ENCODE results near the gene PTPN7. TPM values are rescaled to one million over a fixed set of nuclear protein-coding genes. Genes with fewer than 3 reads are reported as not detected.
"Not testable (repeated sequence)": the region's sequence is repeated elsewhere in the genome, so short reads cannot be mapped to it uniquely, and the experiment has no call there.

The PTPN7 gene
- total RNA-seq, 4 donors from 2014 or later: 0.42 to 2.7 (median 0.60) TPM; not detected in 1

DNA sequence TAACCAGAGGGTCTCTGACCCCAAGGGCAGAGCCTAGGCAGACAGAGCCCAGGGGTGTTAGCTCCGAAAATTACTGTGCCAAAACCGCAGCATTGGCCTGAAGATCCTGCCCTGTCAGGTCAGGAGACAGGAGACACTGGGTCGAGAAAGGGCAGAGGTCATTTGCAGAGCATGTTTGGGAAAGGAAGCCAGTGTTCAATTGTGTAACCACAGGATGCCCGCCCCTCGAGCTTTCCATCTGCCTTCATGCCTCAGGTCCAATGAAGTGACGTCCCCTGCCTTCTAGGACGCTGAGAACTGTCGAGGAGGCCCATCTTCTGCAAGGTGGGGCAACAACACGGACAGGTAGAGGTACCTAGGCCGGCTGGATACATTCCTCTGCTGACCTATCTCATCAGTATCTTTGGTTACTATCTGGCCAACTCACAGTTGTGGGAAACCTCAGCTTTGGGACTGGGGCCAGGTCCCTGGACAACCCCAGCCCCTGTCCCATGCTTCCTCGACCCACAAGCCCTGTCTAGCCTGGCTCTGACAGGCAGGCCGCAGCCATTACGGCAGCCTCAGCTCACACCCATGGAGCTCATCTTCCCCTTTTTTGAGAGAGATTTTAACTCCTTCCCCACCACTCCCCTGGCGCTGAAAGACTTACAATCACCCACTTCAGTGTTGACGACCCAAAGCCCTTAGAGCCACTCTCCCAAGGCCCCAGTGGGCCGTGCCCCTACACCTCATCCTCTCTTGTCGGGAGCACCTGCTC lies 17.2 kb downstream of the PTPN7 start:
- Histone ChIP-seq H3K36me3 (peaks cover 7% of the 10 kb centered on the region), H3K4me1 (peaks cover 35% of the 10 kb centered on the region), H3K27me3 (no peaks in the 10 kb centered on the region), H3K27ac (peak overlapping the region; percentile 93), H3K4me3 (peak overlapping the region; percentile 77), H3K9me3 (no peaks in the 10 kb centered on the region)
- WGBS: under 1% methylated on average over 12 of the region's 17 CpGs
- DNase-seq (ENCODE audit: low spot score in 2 of 2): no peak
- TF ChIP-seq POLR2AphosphoS5 (IDR thresholded peaks at IDR 0.05): no peak
- no peak for TF ChIP-seq EP300 (IDR thresholded peaks at IDR 0.05)
- TF ChIP-seq, protein P1, sequence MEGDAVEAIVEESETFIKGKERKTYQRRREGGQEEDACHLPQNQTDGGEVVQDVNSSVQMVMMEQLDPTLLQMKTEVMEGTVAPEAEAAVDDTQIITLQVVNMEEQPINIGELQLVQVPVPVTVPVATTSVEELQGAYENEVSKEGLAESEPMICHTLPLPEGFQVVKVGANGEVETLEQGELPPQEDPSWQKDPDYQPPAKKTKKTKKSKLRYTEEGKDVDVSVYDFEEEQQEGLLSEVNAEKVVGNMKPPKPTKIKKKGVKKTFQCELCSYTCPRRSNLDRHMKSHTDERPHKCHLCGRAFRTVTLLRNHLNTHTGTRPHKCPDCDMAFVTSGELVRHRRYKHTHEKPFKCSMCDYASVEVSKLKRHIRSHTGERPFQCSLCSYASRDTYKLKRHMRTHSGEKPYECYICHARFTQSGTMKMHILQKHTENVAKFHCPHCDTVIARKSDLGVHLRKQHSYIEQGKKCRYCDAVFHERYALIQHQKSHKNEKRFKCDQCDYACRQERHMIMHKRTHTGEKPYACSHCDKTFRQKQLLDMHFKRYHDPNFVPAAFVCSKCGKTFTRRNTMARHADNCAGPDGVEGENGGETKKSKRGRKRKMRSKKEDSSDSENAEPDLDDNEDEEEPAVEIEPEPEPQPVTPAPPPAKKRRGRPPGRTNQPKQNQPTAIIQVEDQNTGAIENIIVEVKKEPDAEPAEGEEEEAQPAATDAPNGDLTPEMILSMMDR (IDR thresholded peaks at IDR 0.05): no peak
- TF ChIP-seq POLR2A (IDR thresholded peaks at IDR 0.05): no peak

DNA sequence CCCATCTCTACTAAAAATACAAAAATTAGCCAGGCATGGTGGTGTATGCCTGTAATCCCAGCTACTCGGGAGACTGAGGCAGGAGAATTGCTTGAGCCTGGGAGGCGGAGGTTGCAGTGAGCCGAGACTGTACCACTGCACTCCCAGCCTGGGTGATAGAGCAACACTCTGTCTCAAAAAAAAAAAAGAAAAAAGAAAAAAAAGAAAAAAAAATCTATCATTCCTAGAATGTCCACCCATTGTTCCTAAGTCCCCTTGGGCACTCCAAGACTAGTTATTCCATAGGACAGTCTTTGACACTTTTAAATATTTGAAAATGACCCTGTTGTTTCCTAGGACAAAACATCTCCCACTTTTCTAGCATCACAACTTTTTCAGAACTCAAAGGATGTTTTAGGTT lies 18.9 kb downstream of the PTPN7 start:
- H3K4me1 ChIP-seq: peaks cover 35% of the 10 kb centered on the region
- H3K27ac ChIP-seq; H3K4me3 ChIP-seq; H3K27me3 ChIP-seq; DNase-seq (ENCODE audit: low spot score in 2 of 2); H3K9me3 ChIP-seq: not testable (repeated sequence)
- H3K36me3 ChIP-seq: peaks cover 22% of the 10 kb centered on the region
- WGBS: 84% methylated on average over 3 of the region's 3 CpGs

DNA sequence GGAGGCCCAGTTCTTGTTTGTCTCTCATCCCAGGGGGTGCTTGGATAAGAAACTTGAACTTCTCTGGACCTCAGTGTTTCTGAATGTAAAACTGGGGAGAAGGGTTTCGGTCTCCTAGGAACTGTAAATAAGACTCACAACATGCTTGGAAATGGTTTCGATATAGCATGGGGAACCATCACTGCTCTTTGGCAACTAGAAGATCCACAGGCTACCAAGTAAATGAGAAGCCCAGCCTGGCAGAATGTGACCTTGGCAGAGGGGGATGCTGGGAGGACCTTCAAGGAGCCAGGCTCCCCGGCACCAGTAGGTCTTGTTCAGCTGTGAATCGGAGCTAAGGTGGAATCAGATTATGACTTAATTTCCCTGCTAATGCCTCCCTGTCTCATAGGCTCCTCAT lies 19.6 kb downstream of the PTPN7 start:
- WGBS: 83% methylated on average over 4 of the region's 4 CpGs
- Histone ChIP-seq H3K4me1 (peaks cover 34% of the 10 kb centered on the region), H3K4me3 (no peak overlapping the region), H3K36me3 (peaks cover 25% of the 10 kb centered on the region), H3K27me3 (no peaks in the 10 kb centered on the region), H3K27ac (no peak overlapping the region), H3K9me3 (no peaks in the 10 kb centered on the region)
- TF ChIP-seq, protein P1 (IDR thresholded peaks at IDR 0.05): no peak
- TF ChIP-seq POLR2A (IDR thresholded peaks at IDR 0.05) (no peak), POLR2AphosphoS5 (IDR thresholded peaks at IDR 0.05) (no peak), EP300 (IDR thresholded peaks at IDR 0.05) (no peak)
- DNase-seq (ENCODE audit: low spot score in 2 of 2): no peak

DNA sequence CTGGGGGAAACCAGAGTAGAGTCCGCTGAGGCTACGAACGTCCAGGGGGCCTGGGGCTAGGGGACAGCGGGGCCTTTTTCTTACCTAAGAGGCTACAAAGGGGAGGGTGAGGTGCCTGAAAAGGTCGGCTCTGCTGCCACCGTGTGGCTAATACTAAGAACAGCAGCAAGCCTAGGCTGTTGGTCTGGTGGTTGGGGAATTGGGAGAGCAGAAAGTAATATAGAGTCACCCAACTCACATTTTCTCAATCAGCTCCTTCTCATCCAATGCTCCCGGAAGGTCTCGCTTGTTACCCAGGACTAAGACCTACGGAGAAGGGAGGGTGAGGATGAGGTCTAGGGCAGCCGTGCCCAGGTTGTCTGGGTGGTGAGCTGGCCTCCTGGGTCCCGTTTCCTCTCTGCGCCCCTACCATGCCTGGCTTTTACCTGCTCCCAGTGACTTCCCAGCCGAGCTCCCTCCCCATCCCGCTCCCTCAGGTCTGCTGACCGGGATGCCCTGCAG lies 25.1 kb downstream of the PTPN7 start:
- Histone ChIP-seq H3K27me3 (no peaks in the 10 kb centered on the region), H3K9me3 (no peaks in the 10 kb centered on the region), H3K27ac (peak overlapping the region; percentile 93), H3K36me3 (peaks cover 41% of the 10 kb centered on the region), H3K4me3 (no peak overlapping the region), H3K4me1 (peaks cover 51% of the 10 kb centered on the region)
- DNase-seq (ENCODE audit: low spot score in 2 of 2): no peak
- 33% methylated on average over 13 of the region's 15 CpGs for WGBS
- TF ChIP-seq POLR2AphosphoS5 (IDR thresholded peaks at IDR 0.05): no peak
- TF ChIP-seq, protein P1 (IDR thresholded peaks at IDR 0.05): peak; percentile 48 to 91

DNA sequence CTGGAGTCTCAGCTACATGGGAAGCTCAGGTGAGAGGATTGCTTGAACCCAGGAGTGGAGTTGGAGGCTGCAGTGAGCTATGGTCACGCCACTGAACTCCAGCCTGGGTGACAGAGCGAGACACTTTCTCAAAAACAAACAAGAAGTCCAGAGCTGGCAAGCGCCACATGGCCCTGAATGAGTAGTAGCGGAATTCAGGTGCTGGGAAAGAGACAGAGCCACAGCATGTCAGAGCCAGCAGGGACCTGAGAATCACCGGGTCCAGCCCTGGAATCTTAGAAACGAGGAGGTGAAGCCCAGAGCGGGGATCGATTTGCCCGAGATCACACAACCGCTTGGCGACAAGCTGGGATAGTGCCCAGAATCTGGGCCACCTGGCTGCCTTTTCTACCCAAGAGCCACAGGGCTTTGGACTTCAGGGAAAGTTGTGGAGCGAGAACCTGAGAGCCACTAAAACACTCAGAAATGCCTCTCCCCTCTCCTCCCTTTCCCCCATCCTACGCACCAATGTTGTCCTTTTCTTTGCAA lies 25.7 kb downstream of the PTPN7 start:
- 69% methylated on average over 13 of the region's 13 CpGs for WGBS
- H3K27ac ChIP-seq: peak overlapping the region; percentile 93
- peaks cover 41% of the 10 kb centered on the region for H3K36me3 ChIP-seq
- H3K4me3 ChIP-seq: no peak overlapping the region
- no peaks in the 10 kb centered on the region for H3K27me3 ChIP-seq
- TF ChIP-seq, protein P1 (IDR thresholded peaks at IDR 0.05): no peak
- TF ChIP-seq POLR2AphosphoS5 (IDR thresholded peaks at IDR 0.05) (no peak), EP300 (IDR thresholded peaks at IDR 0.05) (no peak), POLR2A (IDR thresholded peaks at IDR 0.05) (no peak)
- no peak for DNase-seq (ENCODE audit: low spot score in 2 of 2)
- H3K4me1 ChIP-seq: peaks cover 57% of the 10 kb centered on the region
- H3K9me3 ChIP-seq: no peaks in the 10 kb centered on the region
